Activated CD4-positive, alpha-beta T cell treated with anti-CD3 and anti-CD28 coated beads, Interleukin-10, Interleukin-2, amounts not matched to agents 100 ng/mL and 50 ng/mL, durations not matched to agents 16 hours and 8 hours (primary cell): Measurements from ENCODE around the gene LSM12.
"Not testable (repeated sequence)": the region's sequence is repeated elsewhere in the genome, so short reads cannot be mapped to it uniquely, and the experiment has no call there.

ENCODE experiments used
- DNase-seq: peaks from one replicate; pipeline ENCODE4 v3.0.0-alpha.2; 2020

Gene LSM12

DNA sequence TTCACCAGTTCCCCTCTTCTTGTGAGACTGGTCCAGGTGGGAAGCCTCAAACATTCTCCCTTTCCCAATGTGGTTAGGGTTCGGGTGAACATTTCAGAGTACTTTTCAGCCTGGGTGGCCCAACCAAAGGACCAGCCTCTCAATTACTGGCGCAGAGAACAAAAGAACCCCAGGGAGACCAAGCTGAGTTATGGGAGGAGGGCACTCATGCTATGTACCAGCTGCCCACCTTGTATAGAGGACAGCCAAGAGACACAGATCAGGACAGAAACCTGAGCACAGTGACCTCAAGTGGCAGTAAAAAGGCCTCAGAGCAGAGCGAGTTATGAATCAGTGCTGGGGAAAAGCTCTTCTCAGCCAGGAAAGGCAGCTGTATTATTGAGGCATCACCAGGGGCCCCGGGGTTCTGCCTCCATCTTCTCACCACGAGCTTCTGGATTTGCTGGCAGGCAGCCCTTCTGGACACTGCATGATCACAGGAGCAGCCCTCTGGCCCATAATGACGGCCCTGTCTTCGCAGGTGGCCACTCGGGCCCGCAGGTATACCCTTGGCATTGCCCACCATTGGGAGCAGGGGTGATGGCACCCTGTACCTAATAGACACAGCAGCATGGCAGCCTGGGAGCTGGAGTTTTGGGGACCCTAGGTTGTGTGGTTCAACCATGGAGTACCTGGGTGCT is 7.9 kb upstream of the LSM12 start:
- DNase-seq: no peak

GRCh38 chr17:44071772-44072171 is 5.3 kb upstream of the LSM12 start:
- no peak for DNase-seq

GRCh38 chr17:44071198-44071520 is 4.7 kb upstream of the LSM12 start:
- no peak for DNase-seq

- DNase-seq: peak; percentile 96
Observed at GRCh38 chr17:44070455-44071197, 4.2 kb upstream of the LSM12 start, which contains the start of gene G6PC3. TSS of gene G6PC3 (plus strand) at chr17:44070735. CDS start at chr17:44070966, 231 bp downstream.

- peak; percentile 20 for DNase-seq
Observed at GRCh38 chr17:44069974-44070454, 3.5 kb upstream of the LSM12 start.

DNA sequence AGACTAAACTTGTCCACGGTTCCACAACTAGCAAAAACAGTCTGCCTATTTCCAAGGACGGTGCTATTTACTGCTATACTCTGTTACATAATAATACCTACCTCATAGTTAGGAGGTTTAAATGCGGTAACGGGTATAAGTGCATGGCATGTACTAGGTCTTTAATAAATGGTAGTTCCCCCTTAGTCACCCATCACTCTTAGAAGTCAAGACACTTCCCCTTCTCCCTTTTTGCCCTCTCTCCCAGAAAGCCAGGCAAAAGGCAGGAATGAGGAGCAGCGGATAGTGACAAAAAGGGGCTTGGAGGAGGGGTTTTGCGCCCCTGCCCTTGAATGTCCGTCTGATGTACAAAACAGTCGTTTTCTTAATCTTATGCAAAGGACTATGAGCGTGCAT is 1.1 kb upstream of the LSM12 start:
- DNase-seq: no peak

- peak; percentile 14 for DNase-seq
Observed at GRCh38 chr17:44065668-44066203, 735 bp downstream of the LSM12 start.

GRCh38 chr17:44063704-44064639 is 2.5 kb downstream of the LSM12 start:
- no peak for DNase-seq

- no peak for DNase-seq
Observed at GRCh38 chr17:44062871-44063270, 3.6 kb downstream of the LSM12 start.

DNA sequence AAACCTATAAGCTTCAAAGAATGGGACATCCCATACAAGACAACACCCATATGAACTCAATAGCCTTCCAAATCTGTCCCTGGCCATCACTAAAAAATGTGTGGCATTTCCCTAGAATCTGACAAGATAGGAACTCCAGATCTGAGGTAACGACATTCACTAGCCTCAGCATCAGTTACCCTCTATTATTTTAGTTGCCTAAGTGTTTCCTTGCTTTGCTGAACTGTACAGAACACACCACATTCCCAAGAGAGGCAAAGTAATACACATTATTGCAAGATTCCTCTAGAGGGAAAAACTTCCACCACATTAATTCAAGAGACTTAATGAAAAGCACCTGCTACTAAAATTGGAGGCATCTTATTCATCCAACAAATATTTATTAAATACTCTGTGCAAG is 5.0 kb downstream of the LSM12 start:
- DNase-seq: no peak

DNA sequence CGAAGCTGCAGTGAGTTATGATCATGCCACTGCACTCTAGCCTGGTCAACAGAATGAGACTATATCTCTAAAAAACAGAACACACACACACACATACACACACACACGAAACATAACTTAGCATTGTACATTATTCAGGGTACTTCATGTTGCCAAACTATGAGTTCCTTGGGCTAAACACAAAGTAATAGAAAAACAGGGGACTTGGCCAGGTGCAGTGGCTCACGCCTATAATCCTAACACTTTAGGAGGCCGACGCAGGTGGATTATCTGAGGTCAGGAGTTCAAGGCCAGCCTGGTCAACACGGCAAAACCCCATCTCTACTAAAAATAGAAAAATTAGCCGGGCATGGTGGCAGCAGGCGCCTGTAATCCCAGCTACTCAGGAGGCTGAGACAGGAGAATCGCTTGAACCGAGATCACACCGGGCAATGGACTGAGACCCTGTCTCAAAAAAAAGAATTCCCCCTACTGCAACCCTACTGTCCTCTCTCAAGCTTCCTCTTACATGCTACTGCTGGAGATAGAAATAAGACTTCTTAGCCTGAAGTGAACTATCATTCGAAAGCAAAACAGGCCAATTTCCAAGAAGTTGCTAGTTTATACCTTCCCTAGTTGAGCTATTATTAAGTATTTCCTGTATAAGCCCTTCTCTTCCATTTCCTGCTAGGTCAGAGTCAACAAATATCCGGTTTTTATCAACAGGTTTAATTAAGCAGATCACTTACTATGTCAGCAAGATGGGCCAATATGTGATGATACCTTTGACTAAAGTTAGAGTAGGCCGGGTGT is 7.2 kb downstream of the LSM12 start:
- DNase-seq: no peak

GRCh38 chr17:44053125-44053872 is 13.2 kb downstream of the LSM12 start:
- DNase-seq: no peak

DNA sequence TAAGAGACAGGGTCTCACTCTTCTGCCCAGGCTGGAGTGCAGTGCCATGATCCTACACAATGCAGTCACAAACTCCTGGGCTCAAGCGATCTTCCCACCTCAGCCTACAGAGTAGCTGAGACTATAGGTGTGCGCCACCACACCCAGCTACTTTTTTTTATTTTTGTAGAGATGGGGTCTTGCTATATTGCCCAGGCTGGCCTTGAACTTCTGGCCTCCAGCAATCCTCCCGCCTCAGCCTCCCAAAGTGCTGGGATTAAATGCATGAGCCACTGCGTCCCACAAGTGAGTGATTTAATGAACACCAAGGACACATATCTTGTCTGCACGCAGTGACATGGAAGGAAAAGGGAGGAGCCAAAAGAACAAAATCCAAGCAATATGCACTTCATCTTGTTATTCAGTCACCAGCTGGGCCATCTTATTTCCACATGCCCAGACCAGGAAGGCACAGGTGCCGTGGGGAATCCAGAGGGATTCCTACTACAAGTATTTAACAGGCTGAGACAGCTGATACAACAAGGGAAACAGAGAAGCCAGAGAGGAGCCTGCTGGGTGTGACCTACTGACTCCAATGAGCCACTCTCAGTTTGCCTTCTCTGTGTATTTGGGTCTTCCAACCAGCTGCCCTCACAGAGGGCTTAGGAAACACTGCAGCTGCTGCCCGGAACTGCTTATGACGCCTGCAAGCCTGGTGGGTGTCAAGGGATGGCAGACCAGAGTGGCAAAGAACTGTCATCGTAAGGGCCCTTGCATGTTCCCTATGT is 17.0 kb downstream of the LSM12 start:
- no peak for DNase-seq

- DNase-seq: not testable (repeated sequence)
Observed at GRCh38 chr17:44046893-44047292, 19.6 kb downstream of the LSM12 start.

GRCh38 chr17:44045486-44045885 is 21.0 kb downstream of the LSM12 start:
- no peak for DNase-seq

DNA sequence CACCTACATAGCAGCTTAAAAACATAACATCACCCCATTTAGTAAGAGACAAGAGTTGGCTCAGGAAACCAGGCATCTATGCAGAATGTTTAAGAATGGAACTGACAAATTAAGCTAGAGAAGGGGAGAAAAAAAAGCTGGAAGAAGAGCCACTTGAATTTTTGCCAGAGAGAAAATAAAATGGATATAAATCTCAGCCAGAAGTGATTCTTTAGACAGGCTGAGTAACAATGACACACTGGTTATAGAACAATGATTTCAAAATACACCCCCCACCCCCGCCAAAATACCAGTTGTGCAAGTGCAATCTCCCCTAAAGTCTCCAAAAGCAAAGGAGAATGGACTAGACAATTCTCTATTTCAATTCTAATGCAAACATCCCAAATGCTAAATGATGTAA is 22.4 kb downstream of the LSM12 start:
- no peak for DNase-seq

- DNase-seq: no peak
Observed at GRCh38 chr17:44043272-44043696, 23.2 kb downstream of the LSM12 start.

DNA sequence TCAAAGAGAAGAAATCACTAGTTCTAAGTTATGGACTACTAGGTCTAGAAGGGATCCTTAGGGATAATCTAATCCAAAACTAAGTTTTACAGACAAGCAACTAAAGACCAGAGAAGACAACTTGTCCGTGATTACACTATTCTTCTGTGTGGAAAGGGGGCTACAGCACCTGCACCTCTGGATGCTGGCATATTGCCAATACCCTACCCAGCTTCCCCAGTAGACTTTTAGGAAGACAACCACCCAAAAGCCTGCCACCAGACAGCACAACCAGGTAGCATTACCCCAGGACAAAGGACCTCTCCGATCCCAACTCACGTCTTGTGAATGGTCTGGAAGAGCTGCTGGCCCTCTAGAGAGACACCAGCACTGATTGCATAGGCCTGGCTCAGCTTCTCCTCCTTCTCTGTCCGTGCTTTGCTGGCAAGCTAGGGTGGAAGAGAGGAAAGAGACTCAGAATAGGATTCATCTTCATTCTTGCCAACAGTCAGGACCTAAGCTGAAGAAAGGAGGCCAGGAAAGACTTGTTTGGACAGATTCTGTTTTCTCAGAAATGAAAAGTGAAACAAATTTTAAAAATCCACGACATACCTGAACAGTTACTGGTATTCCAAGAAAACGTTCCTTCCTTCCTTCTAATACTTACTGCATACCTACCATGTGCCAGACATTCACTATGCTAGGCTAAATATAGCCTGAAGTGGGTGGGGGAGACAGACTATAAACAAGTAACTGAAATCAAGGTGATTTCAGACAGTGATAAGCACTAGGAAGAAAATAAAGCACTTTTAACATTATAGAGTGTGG is 26.4 kb downstream of the LSM12 start:
- DNase-seq: no peak

GRCh38 chr17:44038604-44039011 is 27.9 kb downstream of the LSM12 start:
- DNase-seq: no peak

- no peak for DNase-seq
Observed at GRCh38 chr17:44037471-44037870, 29.0 kb downstream of the LSM12 start.
